ENCODE data around the gene PSME3IP1.

Gene PSME3IP1

GRCh38 chr16:57144027-57144426, 41.8 kb downstream of the PSME3IP1 start:
- no peak for DNase-seq (ENCODE audit: low spot score)

- no peak for DNase-seq (ENCODE audit: low spot score)
These were observed 42.5 kb downstream of the PSME3IP1 start for GRCh38 chr16:57143149-57143921.

GRCh38 chr16:57141822-57142631, 43.8 kb downstream of the PSME3IP1 start:
- DNase-seq (ENCODE audit: low spot score) = no peak

GRCh38 chr16:57140931-57141668, 44.7 kb downstream of the PSME3IP1 start:
- no peak for DNase-seq (ENCODE audit: low spot score)

GRCh38 chr16:57138281-57138935, 47.4 kb downstream of the PSME3IP1 start:
- DNase-seq (ENCODE audit: low spot score) = no peak

GRCh38 chr16:57137566-57138273, 48.1 kb downstream of the PSME3IP1 start:
- DNase-seq (ENCODE audit: low spot score) = no peak

GRCh38 chr16:57137043-57137442, 48.8 kb downstream of the PSME3IP1 start:
- no peak for DNase-seq (ENCODE audit: low spot score)

- no peak for DNase-seq (ENCODE audit: low spot score)
These were observed 50.9 kb downstream of the PSME3IP1 start for GRCh38 chr16:57134982-57135381.

- DNase-seq (ENCODE audit: low spot score) = no peak
These were observed 52.0 kb downstream of the PSME3IP1 start for GRCh38 chr16:57133886-57134285.

GRCh38 chr16:57133031-57133430, 52.8 kb downstream of the PSME3IP1 start:
- DNase-seq (ENCODE audit: low spot score) = no peak

GRCh38 chr16:57132470-57132869, 53.4 kb downstream of the PSME3IP1 start:
- no peak for DNase-seq (ENCODE audit: low spot score)

- no peak for DNase-seq (ENCODE audit: low spot score)
These were observed 54.4 kb downstream of the PSME3IP1 start for GRCh38 chr16:57131351-57131970.

- DNase-seq (ENCODE audit: low spot score) = no peak
These were observed 54.9 kb downstream of the PSME3IP1 start for GRCh38 chr16:57130950-57131321.

GRCh38 chr16:57128771-57129389, 57.0 kb downstream of the PSME3IP1 start:
- DNase-seq (ENCODE audit: low spot score) = no peak

GRCh38 chr16:57127836-57128235, 58.0 kb downstream of the PSME3IP1 start:
- no peak for DNase-seq (ENCODE audit: low spot score)

- no peak for DNase-seq (ENCODE audit: low spot score)
These were observed 58.6 kb downstream of the PSME3IP1 start for GRCh38 chr16:57127037-57127763.

- DNase-seq (ENCODE audit: low spot score) = no peak
These were observed 59.4 kb downstream of the PSME3IP1 start for GRCh38 chr16:57126411-57126810.

- DNase-seq (ENCODE audit: low spot score) = no peak
These were observed 59.9 kb downstream of the PSME3IP1 start for GRCh38 chr16:57125969-57126368.

- no peak for DNase-seq (ENCODE audit: low spot score)
These were observed 60.5 kb downstream of the PSME3IP1 start for GRCh38 chr16:57125376-57125775.
